ENCODE data around the gene GADL1. TPM values are rescaled to one million over a fixed set of nuclear protein-coding genes. Genes with fewer than 3 reads are reported as not detected.

The GADL1 gene
- total RNA-seq, 1 experiment from 2014 or later, result not detected

GRCh38 chr3:30871720-30872119 lies 22.7 kb downstream of the GADL1 start:
- no peak for DNase-seq (ENCODE audit: low read depth, low spot score)
- RAD21 ChIA-PET (ENCODE audit: low non-redundant PET in 1 of 2, low total read pairs in 2 of 2, uncharacterized antibody in 2 of 2, unreplicated experiment in 2 of 2), result no interaction called here

More at GRCh38 chr3:30871720-30872119, 22.7 kb downstream of the GADL1 start:
- H3K4me2 ChIP-seq (ENCODE audit: low read length), result no peak overlapping the region
- H3K4me3 ChIP-seq (replicated peaks in 1 of 2; ENCODE audit: low read depth in 1 of 2, low read length in 2 of 2), result no peak overlapping the region
- no peaks in the 10 kb centered on the region for H3K9me3 ChIP-seq (ENCODE audit: control insufficient read depth in 1 of 2, insufficient read depth in 1 of 2, low read depth in 1 of 2, low read length in 2 of 2)
- no peak for TF ChIP-seq EGR1 (IDR thresholded peaks at IDR 0.05; ENCODE audit: low read depth)
- TF ChIP-seq EZH2phosphoT487 (IDR thresholded peaks at IDR 0.05; ENCODE audit: borderline replicate concordance), result no peak
- no peak for TF ChIP-seq SIN3A (IDR thresholded peaks at IDR 0.05; ENCODE audit: low read depth)
- TF ChIP-seq MAX (IDR thresholded peaks at IDR 0.05), result no peak
- TF ChIP-seq ZNF274 (IDR thresholded peaks at IDR 0.05; ENCODE audit: low read depth, low read length), result no peak
- TF ChIP-seq ELF1 (IDR thresholded peaks at IDR 0.05; ENCODE audit: borderline replicate concordance, low read depth), result no peak
- TF ChIP-seq CTCF (IDR thresholded peaks at IDR 0.05 in 2 of 3, conservative IDR thresholded peaks at IDR 0.05 in 1 of 3; ENCODE audit: borderline replicate concordance in 1 of 3, insufficient read depth in 1 of 3, low read depth in 2 of 3, low read length in 2 of 3), result no peak
- TF ChIP-seq EZH2 (IDR thresholded peaks at IDR 0.05), result no peak
- TF ChIP-seq POLR2AphosphoS5 (IDR thresholded peaks at IDR 0.05; ENCODE audit: low read depth, low read length), result no peak
- TF ChIP-seq JUND (IDR thresholded peaks at IDR 0.05), result no peak
- no peak for TF ChIP-seq REST (IDR thresholded peaks at IDR 0.05; ENCODE audit: low read depth)
- TF ChIP-seq RAD21 (IDR thresholded peaks at IDR 0.05; ENCODE audit: low read depth), result no peak
- H3K79me2 ChIP-seq (ENCODE audit: insufficient read depth, low read length), result no peaks in the 10 kb centered on the region
- no peaks in the 10 kb centered on the region for H3K27me3 ChIP-seq (ENCODE audit: insufficient read depth, low read length)
- no peak for ATAC-seq
- CTCF ChIA-PET, result no interaction called here
- BruUV-seq (replicated peaks), result no TSS peak
- no peak overlapping the region for H2AFZ ChIP-seq (ENCODE audit: low read depth, low read length, poor library complexity, severe bottlenecking)
- no peaks in the 10 kb centered on the region for H3K9me2 ChIP-seq (ENCODE audit: insufficient read depth)
- no peaks in the 10 kb centered on the region for H4K20me1 ChIP-seq (ENCODE audit: insufficient read depth)
- no peaks in the 10 kb centered on the region for H3K4me1 ChIP-seq (ENCODE audit: control insufficient read depth in 1 of 2, insufficient read depth in 2 of 2, low read length in 2 of 2)
- H3K36me3 ChIP-seq (ENCODE audit: control insufficient read depth in 1 of 2, insufficient read depth in 2 of 2, low read length in 2 of 2), result no peaks in the 10 kb centered on the region
- POLR2A ChIA-PET, result no interaction called here
- no peak overlapping the region for H3K27ac ChIP-seq (ENCODE audit: low read depth, low read length)
- no peak overlapping the region for H3K9ac ChIP-seq (ENCODE audit: low read length)
- intact Hi-C loops (cut with micrococcal nuclease), result no loop called here
